Adrenal gland (tissue), 12 donors: ENCODE measurements around the gene FOXRED2. TPM values are rescaled to one million over a fixed set of nuclear protein-coding genes. Genes with fewer than 3 reads are reported as not detected.

Experiments
- DNase-seq, 7 donors: peaks; one replicate each; pipeline ENCODE4 v3.0.0-alpha.2; 2019 to 2020
- H3K27ac ChIP-seq, 5 donors: fragments of 200-600 bp; sonication (generic) in 4 of 5; 1 replicate in 3 of 5; 2 replicates in 2 of 5; pipeline versions ENCODE4 v1.5.1 to v1.8.0; 2016 to 2020; ENCODE audit warnings: mild to moderate bottlenecking in 1 of 5
- H3K27me3 ChIP-seq: fragments of 200-600 bp; 2 replicates; pipeline ENCODE4 v1.8.0; 2021
- H3K36me3 ChIP-seq, 2 donors: fragments of 200-600 bp; replicated peaks in 1 of 2; 1 replicate in 1 of 2; 2 replicates in 1 of 2; pipeline versions ENCODE4 v1.5.1 to v1.8.0; 2018 to 2022
- H3K4me1 ChIP-seq, 2 donors: fragments of 200-600 bp; replicated peaks in 1 of 2; 1 replicate in 1 of 2; 2 replicates in 1 of 2; pipeline versions ENCODE4 v1.5.1 to v1.8.0; 2018 to 2021
- H3K4me3 ChIP-seq, 4 donors: fragments of 200-600 bp; sonication (generic) in 3 of 4; one replicate each; pipeline ENCODE4 v1.5.1; 2016 to 2018
- H3K9me3 ChIP-seq, 3 donors: fragments of 200-600 bp; sonication (generic) in 1 of 3; replicated peaks in 1 of 3; 1 replicate in 2 of 3; 2 replicates in 1 of 3; pipeline versions ENCODE4 v1.5.1 to v1.8.0; 2016 to 2021
- POLR2A ChIP-seq, 2 donors: fragments of 450-650 bp; IDR thresholded peaks; one replicate each; pipeline ENCODE4 v1.6.1; 2017; ENCODE audit warnings: antibody characterized with exemption in 2 of 2, mild to moderate bottlenecking in 2 of 2, moderate library complexity in 1 of 2
- WGBS, 4 donors: extraction: QIAGEN DNeasy Blood & Tissue Kit in 2 of 4; methylation state at CpG; one replicate each; pipeline versions ENCODE4 v1.1.5 to v1.1.7; 2013 to 2017; 5-methylcytosine and 5-hydroxymethylcytosine counted together
- intact Hi-C, 2 donors: fragments of 100-400 bp; cut with DNase I; formaldehyde crosslinking; loops; one replicate each; pipeline versions ENCODE4 v1.14.1 to v1.15.0; 2022 to 2023
- polyA plus RNA-seq, 3 donors: library from polyadenylated mRNA; stranded (reverse); fragments of 200-250 nt in 2 of 3; fragments of 350-450 nt in 1 of 3; fragmentation: Illumina TruSeq in 1 of 3; extraction: RNeasy Lipid Tissue Mini Kit (QIAGEN cat#74804) in 1 of 3; gene quantifications; one replicate each; pipeline ENCODE4 v1.2.3, GENCODE V29; 2013 to 2014
- total RNA-seq, 9 donors: library from RNA; depleted of rRNA in 4 of 9; stranded (reverse); fragments of >200 nt in 4 of 9; fragments of 120-200 nt in 1 of 9; fragmentation: NEBNext Ultra II Directional in 1 of 9; extraction: Animal tissue kit (Norgen Biotek cat#: 25700) in 1 of 9; gene quantifications; one replicate each; pipeline versions ENCODE4 v1.1.0 to v1.2.4, GENCODE V29; 2013 to 2023
- TF ChIP-seq, protein P1 (sequence below), 6 experiments: fragments of 450-650 bp in 4 of 6; fragments of 200-600 bp in 2 of 6; sonication (generic) in 1 of 6; IDR thresholded peaks; 1 replicate in 5 of 6; 2 replicates in 1 of 6; pipeline versions ENCODE4 v1.5.1 to v1.8.0; 2016 to 2021; ENCODE audit warnings: antibody characterized with exemption in 6 of 6, mild to moderate bottlenecking in 2 of 6, moderate library complexity in 1 of 6
- donor health status: healthy with polysubstance abuse.
- donor health status: Bipolar disorder and iron deficiency.
- donor health status: DM: yes; HTN: yes; CAD: no.
- donor health status: DM: no; HTN: no; CAD: no.
- donor health status: DM: no; HTN: no; CAD: no.
- donor health status: DM: yes; HTN: yes; CAD: no.

FOXRED2 gene
- total and polyA plus RNA-seq, 12 donors: 5.5 to 37.6 (median 22.9) TPM

DNA sequence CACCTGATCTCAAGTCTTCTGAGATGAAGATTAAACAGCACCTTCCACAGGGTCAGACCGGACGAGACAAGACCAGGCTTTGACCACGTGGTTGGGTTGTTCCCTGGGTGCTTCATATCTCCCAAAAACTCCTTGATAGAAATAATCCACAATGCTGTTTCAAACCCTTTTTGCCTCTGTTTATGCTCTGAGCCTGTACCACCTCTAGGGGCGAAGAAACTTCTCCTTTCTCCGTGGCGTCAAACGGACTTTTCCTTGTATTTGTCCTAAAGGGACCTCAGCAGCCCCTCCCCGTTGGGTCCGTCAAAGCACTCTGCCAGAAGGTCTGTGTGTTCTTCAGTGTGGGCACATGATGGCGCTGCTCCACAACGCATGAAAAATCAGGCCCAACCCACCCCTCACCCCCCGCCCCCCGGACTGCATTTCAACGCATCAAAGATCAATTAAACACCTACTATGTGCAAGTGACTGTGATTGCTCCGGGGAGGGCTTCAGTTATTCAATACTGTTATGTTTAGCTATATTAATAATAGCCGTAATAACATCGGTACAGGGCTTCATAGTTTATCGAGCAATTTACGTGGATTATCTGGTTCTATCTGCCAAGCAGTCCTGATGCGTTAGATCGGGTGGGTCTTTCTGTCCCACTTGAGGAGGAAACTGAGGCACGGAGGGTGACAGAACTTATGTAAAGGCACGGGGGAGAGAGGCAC is 39.4 kb upstream of the FOXRED2 start:
- intact Hi-C loops: loop anchor here (2.0 to 5.0 kb wide), 3 partner anchors 231 to 431 kb away; partner anchors contain the start of gene IFT27 (in 1 of the 2)
- Histone ChIP-seq H3K4me3 (no peak overlapping the region), H3K27ac (no peak overlapping the region), H3K36me3 (no peaks in the 10 kb centered on the region), H3K9me3 (no peaks in the 10 kb centered on the region), H3K4me1 (no peaks in the 10 kb centered on the region), H3K27me3 (peaks cover 2% of the 10 kb centered on the region)
- DNase-seq: peak; percentile 31 to 67 (median 48)
- WGBS, 4 donors: 17 to 42% (median 18%) methylated on average over 12 to 23 of the region's 23 CpGs
- no peak for TF ChIP-seq POLR2A (IDR thresholded peaks at IDR 0.05)
- TF ChIP-seq, protein P1, sequence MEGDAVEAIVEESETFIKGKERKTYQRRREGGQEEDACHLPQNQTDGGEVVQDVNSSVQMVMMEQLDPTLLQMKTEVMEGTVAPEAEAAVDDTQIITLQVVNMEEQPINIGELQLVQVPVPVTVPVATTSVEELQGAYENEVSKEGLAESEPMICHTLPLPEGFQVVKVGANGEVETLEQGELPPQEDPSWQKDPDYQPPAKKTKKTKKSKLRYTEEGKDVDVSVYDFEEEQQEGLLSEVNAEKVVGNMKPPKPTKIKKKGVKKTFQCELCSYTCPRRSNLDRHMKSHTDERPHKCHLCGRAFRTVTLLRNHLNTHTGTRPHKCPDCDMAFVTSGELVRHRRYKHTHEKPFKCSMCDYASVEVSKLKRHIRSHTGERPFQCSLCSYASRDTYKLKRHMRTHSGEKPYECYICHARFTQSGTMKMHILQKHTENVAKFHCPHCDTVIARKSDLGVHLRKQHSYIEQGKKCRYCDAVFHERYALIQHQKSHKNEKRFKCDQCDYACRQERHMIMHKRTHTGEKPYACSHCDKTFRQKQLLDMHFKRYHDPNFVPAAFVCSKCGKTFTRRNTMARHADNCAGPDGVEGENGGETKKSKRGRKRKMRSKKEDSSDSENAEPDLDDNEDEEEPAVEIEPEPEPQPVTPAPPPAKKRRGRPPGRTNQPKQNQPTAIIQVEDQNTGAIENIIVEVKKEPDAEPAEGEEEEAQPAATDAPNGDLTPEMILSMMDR (IDR thresholded peaks at IDR 0.05): peak; percentile 12 to 57 (median 42)

DNA sequence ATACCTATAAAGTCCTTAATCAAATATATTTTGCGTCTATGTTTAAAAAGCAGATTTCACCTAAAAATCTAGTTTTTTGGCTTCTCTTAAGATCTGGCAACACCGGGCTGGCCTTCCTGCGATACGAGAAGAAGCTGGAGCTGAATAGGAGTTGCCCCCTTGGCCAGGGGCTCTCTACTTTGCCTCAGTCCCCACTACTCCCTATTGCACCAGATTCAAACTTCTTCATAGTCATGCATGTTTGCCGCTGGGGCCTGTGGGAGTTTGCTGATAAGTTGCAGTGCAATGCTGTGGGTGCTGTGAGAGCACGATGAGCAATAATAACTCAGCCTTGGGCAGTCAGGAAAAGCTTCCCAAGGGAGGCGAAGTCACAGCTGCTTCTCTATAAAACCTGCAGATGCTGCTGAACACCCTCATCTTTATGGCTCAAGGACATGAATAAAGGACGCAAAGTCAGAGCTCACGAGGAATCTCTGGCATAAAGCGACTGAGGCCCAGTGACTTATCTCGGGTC is 37.3 kb upstream of the FOXRED2 start:
- no peak for DNase-seq
- intact Hi-C loops: no loop called here

GRCh38 chr22:36541831-36542411 is 35.1 kb upstream of the FOXRED2 start:
- no peaks in the 10 kb centered on the region for H3K9me3 ChIP-seq
- TF ChIP-seq, protein P1 (IDR thresholded peaks at IDR 0.05): no peak
- TF ChIP-seq POLR2A (IDR thresholded peaks at IDR 0.05): no peak
- intact Hi-C loops: no loop called here
- H3K36me3 ChIP-seq: no peaks in the 10 kb centered on the region
- peak; percentile 65 to 82 (median 77) for DNase-seq
- 28 to 31% (median 30%) methylated on average over 9 of the region's 9 CpGs for WGBS, 4 donors
- H3K27me3 ChIP-seq: no peaks in the 10 kb centered on the region
- peak overlapping the region in 1 of 5 donors; percentile 35 for H3K27ac ChIP-seq
- no peaks in the 10 kb centered on the region for H3K4me1 ChIP-seq
- no peak overlapping the region for H3K4me3 ChIP-seq

More for the DNA sequence above, 37.3 kb upstream of the FOXRED2 start:
- Histone ChIP-seq H3K27ac (no peak overlapping the region), H3K9me3 (no peaks in the 10 kb centered on the region), H3K4me1 (no peaks in the 10 kb centered on the region), H3K36me3 (no peaks in the 10 kb centered on the region), H3K27me3 (no peaks in the 10 kb centered on the region), H3K4me3 (no peak overlapping the region)
- TF ChIP-seq POLR2A (IDR thresholded peaks at IDR 0.05): no peak
- TF ChIP-seq, protein P1 (IDR thresholded peaks at IDR 0.05): no peak
- WGBS, 4 donors: 84 to 90% (median 86%) methylated on average over 11 of the region's 11 CpGs

DNA sequence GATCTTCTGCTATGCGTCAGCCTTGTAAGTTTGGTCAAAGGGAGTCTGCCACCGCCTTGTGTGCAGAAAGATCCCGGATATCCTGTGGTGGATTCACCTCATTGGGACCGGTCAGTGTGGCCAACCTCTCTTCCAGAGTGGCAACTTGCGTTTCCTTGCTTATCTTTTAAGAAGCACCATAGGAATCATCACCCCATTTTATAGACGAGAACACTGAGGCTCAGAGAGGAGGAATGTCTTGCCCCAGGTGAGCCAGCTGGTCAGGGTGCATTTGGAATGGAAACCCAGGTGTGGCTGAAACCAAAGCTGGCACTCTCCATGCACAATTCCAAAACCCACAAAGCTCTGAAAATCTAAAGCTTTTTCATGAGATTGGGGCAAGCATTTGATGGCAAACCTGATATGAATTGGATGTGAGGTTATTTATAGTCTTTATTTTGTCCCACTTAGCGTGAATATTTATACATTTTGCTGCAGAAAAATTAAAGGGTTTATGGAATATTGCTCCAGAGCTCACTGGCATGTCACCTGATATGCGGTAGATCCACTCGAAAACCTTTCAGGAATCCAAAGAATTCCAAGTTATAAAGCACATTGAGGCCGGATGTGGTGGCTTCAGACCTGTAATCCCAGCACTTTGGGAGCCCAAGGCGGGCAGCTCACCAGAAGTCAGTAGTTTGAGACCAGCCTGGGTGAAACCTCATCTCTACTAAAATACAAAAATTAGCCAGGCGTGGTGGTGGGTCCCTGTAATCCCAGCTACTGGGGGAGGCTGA is 34.2 kb upstream of the FOXRED2 start:
- WGBS, 4 donors: 66 to 75% (median 70%) methylated on average over 12 of the region's 12 CpGs
- intact Hi-C loops: no loop called here

More for the DNA sequence above, 34.2 kb upstream of the FOXRED2 start:
- Histone ChIP-seq H3K27me3 (no peaks in the 10 kb centered on the region), H3K9me3 (no peaks in the 10 kb centered on the region), H3K4me3 (no peak overlapping the region), H3K36me3 (no peaks in the 10 kb centered on the region), H3K4me1 (no peaks in the 10 kb centered on the region), H3K27ac (no peak overlapping the region)
- TF ChIP-seq POLR2A (IDR thresholded peaks at IDR 0.05): no peak
- TF ChIP-seq, protein P1 (IDR thresholded peaks at IDR 0.05): no peak
- no peak for DNase-seq
